Sigmoid colon (tissue), 7 donors: ENCODE measurements around the gene NOS3. TPM values are rescaled to one million over a fixed set of nuclear protein-coding genes. Genes with fewer than 3 reads are reported as not detected.

Source experiments
- DNase-seq: peaks from one replicate; pipeline ENCODE4 v3.0.0-alpha.2; 2019
- H3K27ac ChIP-seq, 4 donors: fragments of 200-600 bp; sonication (generic); one replicate each; pipeline ENCODE4 v1.5.1; 2016 to 2019; ENCODE audit warnings: mild to moderate bottlenecking in 1 of 4
- H3K27me3 ChIP-seq, 3 donors: fragments of 200-600 bp; sonication (generic); one replicate each; pipeline ENCODE4 v1.5.1; 2019; ENCODE audit warnings: mild to moderate bottlenecking in 1 of 3
- H3K36me3 ChIP-seq, 4 donors: fragments of 200-600 bp; sonication (generic); one replicate each; pipeline ENCODE4 v1.5.1; 2016 to 2019
- H3K4me1 ChIP-seq, 4 donors: fragments of 200-600 bp; sonication (generic); one replicate each; pipeline ENCODE4 v1.5.1; 2017 to 2019
- H3K4me3 ChIP-seq, 4 donors: fragments of 200-600 bp; sonication (generic); one replicate each; pipeline ENCODE4 v1.5.1; 2017 to 2019; ENCODE audit warnings: mild to moderate bottlenecking in 2 of 4, moderate library complexity in 1 of 4
- H3K9me3 ChIP-seq, 4 donors: fragments of 200-600 bp in 3 of 4; sonication (generic) in 3 of 4; one replicate each; pipeline versions ENCODE4 v1.5.1 to v1.6.1; 2013 to 2019
- CTCF ChIP-seq, 4 experiments: fragments of 450-650 bp in 3 of 4; fragments of 200-600 bp in 1 of 4; IDR thresholded peaks; one replicate each; pipeline ENCODE4 v1.5.1; 2016 to 2019; ENCODE audit warnings: antibody characterized with exemption in 4 of 4, mild to moderate bottlenecking in 3 of 4, moderate library complexity in 2 of 4
- EP300 ChIP-seq, 4 donors: sonication (generic); formaldehyde crosslinking; IDR thresholded peaks; one replicate each; pipeline ENCODE4 v1.6.1; 2017; ENCODE audit warnings: antibody characterized with exemption in 4 of 4
- POLR2A ChIP-seq, 2 donors: fragments of 450-650 bp; IDR thresholded peaks; one replicate each; pipeline ENCODE4 v1.6.1; 2016; ENCODE audit warnings: antibody characterized with exemption in 2 of 2, mild to moderate bottlenecking in 2 of 2, moderate library complexity in 2 of 2
- POLR2AphosphoS5 ChIP-seq, 4 donors: sonication (generic); formaldehyde crosslinking; IDR thresholded peaks; one replicate each; pipeline ENCODE4 v1.6.1; 2017; ENCODE audit warnings: antibody characterized with exemption in 4 of 4
- WGBS, 2 donors: extraction: QIAGEN DNeasy Blood & Tissue Kit; methylation state at CpG; one replicate each; pipeline ENCODE4 v1.1.7; 2013; 5-methylcytosine and 5-hydroxymethylcytosine counted together
- intact Hi-C: fragments of 100-400 bp; cut with DNase I; formaldehyde crosslinking; loops from one replicate; pipeline ENCODE4 v1.15.1; 2023
- polyA plus RNA-seq, 3 donors: library from polyadenylated mRNA; stranded (reverse); fragments of 200-250 nt; gene quantifications; one replicate each; pipeline ENCODE4 v1.2.3, GENCODE V29; 2013
- total RNA-seq, 4 donors: library from RNA; depleted of rRNA; stranded (reverse); fragments of >200 nt; gene quantifications; one replicate each; pipeline ENCODE4 v1.1.0, GENCODE V29; 2016
- donor health status: healthy with polysubstance abuse.
- donor health status: Bipolar disorder and iron deficiency.
- donor health status: healthy.

Gene NOS3
- total and polyA plus RNA-seq, 7 donors: 0.23 to 7.2 (median 1.8) TPM

- peaks cover 0 to 25% (median 19%) of the 10 kb centered on the region in 4 donors for H3K4me1 ChIP-seq
- no peaks in the 10 kb centered on the region for H3K9me3 ChIP-seq
- no peaks in the 10 kb centered on the region for H3K27me3 ChIP-seq
- intact Hi-C loops: loop anchor here (1.0 kb wide), 1 partner anchor 23 kb away; no protein-coding TSS in a partner anchor
- H3K36me3 ChIP-seq: no peaks in the 10 kb centered on the region
- no peak overlapping the region for H3K4me3 ChIP-seq
- no peak overlapping the region for H3K27ac ChIP-seq
- 73 to 74% methylated on average over 5 of the region's 5 CpGs for WGBS, 2 donors
- no peak for DNase-seq
- no peak for TF ChIP-seq CTCF (IDR thresholded peaks at IDR 0.05)
- no peak for TF ChIP-seq POLR2A (IDR thresholded peaks at IDR 0.05)
- no peak for TF ChIP-seq EP300 (IDR thresholded peaks at IDR 0.05)
- no peak for TF ChIP-seq POLR2AphosphoS5 (IDR thresholded peaks at IDR 0.05)
Measured at GRCh38 chr7:150986556-150986955, 4.3 kb upstream of the NOS3 start.

- intact Hi-C loops: loop anchor here (1.0 to 2.0 kb wide), 2 partner anchors 90 to 210 kb away; no protein-coding TSS in a partner anchor
- Histone ChIP-seq H3K27me3 (no peaks in the 10 kb centered on the region), H3K36me3 (no peaks in the 10 kb centered on the region), H3K27ac (peak overlapping the region; percentile 12 to 41 (median 30)), H3K4me3 (no peak overlapping the region), H3K4me1 (peaks cover 0 to 25% (median 19%) of the 10 kb centered on the region in 4 donors), H3K9me3 (no peaks in the 10 kb centered on the region)
- WGBS, 2 donors: 8 to 11% methylated on average over 31 of the region's 31 CpGs
- TF ChIP-seq POLR2A (IDR thresholded peaks at IDR 0.05): no peak
- TF ChIP-seq POLR2AphosphoS5 (IDR thresholded peaks at IDR 0.05): peak in 1 of 4 donors; percentile 18
- TF ChIP-seq CTCF (IDR thresholded peaks at IDR 0.05): peak; percentile 91 to 98 (median 97)
- DNase-seq: no peak
Measured at GRCh38 chr7:150988230-150989226, 2.3 kb upstream of the NOS3 start.

- peaks cover 0 to 25% (median 19%) of the 10 kb centered on the region in 4 donors for H3K4me1 ChIP-seq
- no peaks in the 10 kb centered on the region for H3K36me3 ChIP-seq
- H3K4me3 ChIP-seq: no peak overlapping the region
- TF ChIP-seq CTCF (IDR thresholded peaks at IDR 0.05): no peak
- H3K27ac ChIP-seq: peak overlapping the region in 2 of 4 donors; percentile 20 to 40
- no peaks in the 10 kb centered on the region for H3K9me3 ChIP-seq
- 73 to 80% methylated on average over 7 of the region's 7 CpGs for WGBS, 2 donors
- DNase-seq: no peak
- H3K27me3 ChIP-seq: no peaks in the 10 kb centered on the region
- intact Hi-C loops: loop anchor here (2.0 kb wide), 1 partner anchor 211 kb away; no protein-coding TSS in a partner anchor
Measured at GRCh38 chr7:150989456-150989855, 1.4 kb upstream of the NOS3 start.

- Histone ChIP-seq H3K27me3 (peaks cover 0 to 10% (median 0%) of the 10 kb centered on the region in 3 donors), H3K36me3 (no peaks in the 10 kb centered on the region), H3K4me1 (peaks cover 0 to 18% (median 14%) of the 10 kb centered on the region in 4 donors), H3K4me3 (no peak overlapping the region), H3K9me3 (no peaks in the 10 kb centered on the region), H3K27ac (peak overlapping the region in 2 of 4 donors; percentile 23 to 25)
- TF ChIP-seq POLR2AphosphoS5 (IDR thresholded peaks at IDR 0.05) (no peak), EP300 (IDR thresholded peaks at IDR 0.05) (no peak), POLR2A (IDR thresholded peaks at IDR 0.05) (no peak), CTCF (IDR thresholded peaks at IDR 0.05) (no peak)
- no peak for DNase-seq
- intact Hi-C loops: no loop called here
- WGBS, 2 donors: 83 to 87% methylated on average over 6 of the region's 6 CpGs
Measured at GRCh38 chr7:150992051-150992640, 1.3 kb downstream of the NOS3 start.
